ENCODE data around the gene IRF4. TPM values are rescaled to one million over a fixed set of nuclear protein-coding genes. Genes with fewer than 3 reads are reported as not detected.
"Not testable (repeated sequence)": the region's sequence is repeated elsewhere in the genome, so short reads cannot be mapped to it uniquely, and the experiment has no call there.

Gene IRF4
- polyA plus RNA-seq, 3 donors from 2014 or later = 0.41 to 0.98 (median 0.51) TPM

DNA sequence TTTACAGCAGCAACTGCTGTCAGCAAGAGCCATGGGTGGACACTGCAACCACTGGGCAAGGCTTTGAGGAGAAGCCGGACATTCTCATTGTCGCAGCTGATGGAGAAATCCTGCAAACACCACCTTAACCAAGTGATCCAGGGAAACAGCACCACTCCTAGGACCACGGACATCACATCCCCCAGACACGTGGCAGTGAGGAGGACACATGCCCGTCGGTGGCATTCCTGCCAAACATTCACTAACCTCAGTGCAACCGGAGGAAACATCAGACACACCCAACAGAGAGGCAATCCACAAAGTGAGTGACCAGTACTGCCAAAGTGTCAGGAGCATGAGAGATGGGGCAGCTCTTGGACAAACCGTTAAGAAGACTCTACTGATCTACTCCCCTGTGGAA, 16.6 kb upstream of the IRF4 start:
- Mint-ChIP-seq H3K27me3 (ENCODE audit: low read depth in 3 of 3) (peaks cover 2 to 9% (median 4%) of the 10 kb centered on the region in 3 donors), H3K4me3 (no peak overlapping the region), H3K36me3 (peaks cover 0 to 4% (median 3%) of the 10 kb centered on the region in 3 donors), H3K27ac (no peak overlapping the region), H3K9me3 (peaks cover 0 to 12% (median 4%) of the 10 kb centered on the region in 6 donors), H3K4me1 (peaks cover 23 to 28% of the 10 kb centered on the region in 2 donors)
- DNase-seq = no peak

DNA sequence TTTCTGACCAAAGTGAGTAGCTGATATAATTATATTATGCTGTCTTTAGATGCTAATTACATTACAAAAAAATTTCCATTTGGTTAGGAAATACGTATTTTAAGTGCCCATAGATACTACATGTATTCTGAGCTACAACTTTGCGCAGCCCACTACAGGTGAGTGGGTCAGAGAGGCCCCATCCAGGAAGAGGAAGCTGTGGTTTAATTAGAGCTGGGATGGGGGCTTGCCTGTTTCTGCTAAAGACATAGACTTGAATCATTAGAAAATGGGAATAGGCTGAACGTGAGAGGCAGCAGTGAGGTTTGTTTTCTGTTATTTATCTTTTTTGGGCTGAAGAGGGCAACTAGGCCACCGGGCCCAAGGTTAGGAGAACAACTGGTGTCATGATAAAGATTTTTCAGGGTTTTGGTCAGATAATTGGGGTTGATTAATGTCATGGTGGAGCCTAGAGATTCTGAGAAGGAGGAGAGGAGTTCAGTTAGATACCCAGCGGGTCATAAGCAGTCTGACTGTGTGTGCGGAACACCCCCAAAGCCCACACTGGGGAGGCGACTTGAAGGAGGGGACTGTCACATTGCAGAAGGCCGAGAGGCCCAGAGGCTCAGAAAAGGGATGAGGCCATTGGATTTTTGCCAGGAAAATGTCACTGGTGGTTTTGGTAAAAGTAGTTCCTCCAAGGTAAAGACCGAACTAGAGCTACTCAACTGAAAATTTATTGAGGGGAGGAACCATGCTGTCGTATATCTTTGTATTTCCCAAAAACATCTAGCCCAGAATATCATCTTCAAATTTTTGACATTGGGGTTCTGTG, 14.5 kb upstream of the IRF4 start:
- Mint-ChIP-seq H3K27me3 (ENCODE audit: low read depth in 3 of 3) (peaks cover 2 to 9% (median 4%) of the 10 kb centered on the region in 3 donors), H3K4me3 (no peak overlapping the region), H3K4me1 (peaks cover 32 to 34% of the 10 kb centered on the region in 2 donors)

DNA sequence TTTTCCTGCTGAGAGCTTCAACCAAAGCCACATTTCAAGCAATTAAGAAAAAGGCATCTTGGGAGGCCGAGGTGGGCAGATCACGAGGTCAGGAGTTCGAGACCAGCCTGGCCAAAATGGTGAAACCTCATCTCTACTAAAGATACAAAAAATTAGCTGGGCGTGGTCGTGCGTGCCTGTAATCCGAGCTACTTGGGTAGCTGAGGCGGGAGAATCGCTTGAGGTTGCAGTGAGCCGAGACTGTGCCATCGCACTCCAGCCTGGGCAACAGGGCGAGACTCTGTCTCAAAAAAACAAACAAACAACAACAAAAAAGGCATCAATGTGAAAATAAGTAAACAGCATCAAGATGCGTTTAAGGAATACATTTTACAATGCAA, 13.9 kb upstream of the IRF4 start:
- not testable (repeated sequence) for H3K4me3 Mint-ChIP-seq

More for the DNA sequence above, 14.5 kb upstream of the IRF4 start:
- peaks cover 0 to 11% (median 1%) of the 10 kb centered on the region in 6 donors for H3K9me3 Mint-ChIP-seq
- H3K27ac Mint-ChIP-seq = peak overlapping the region in 1 of 6 donors; percentile 31
- DNase-seq = no peak
- no peaks in the 10 kb centered on the region for H3K36me3 Mint-ChIP-seq

DNA sequence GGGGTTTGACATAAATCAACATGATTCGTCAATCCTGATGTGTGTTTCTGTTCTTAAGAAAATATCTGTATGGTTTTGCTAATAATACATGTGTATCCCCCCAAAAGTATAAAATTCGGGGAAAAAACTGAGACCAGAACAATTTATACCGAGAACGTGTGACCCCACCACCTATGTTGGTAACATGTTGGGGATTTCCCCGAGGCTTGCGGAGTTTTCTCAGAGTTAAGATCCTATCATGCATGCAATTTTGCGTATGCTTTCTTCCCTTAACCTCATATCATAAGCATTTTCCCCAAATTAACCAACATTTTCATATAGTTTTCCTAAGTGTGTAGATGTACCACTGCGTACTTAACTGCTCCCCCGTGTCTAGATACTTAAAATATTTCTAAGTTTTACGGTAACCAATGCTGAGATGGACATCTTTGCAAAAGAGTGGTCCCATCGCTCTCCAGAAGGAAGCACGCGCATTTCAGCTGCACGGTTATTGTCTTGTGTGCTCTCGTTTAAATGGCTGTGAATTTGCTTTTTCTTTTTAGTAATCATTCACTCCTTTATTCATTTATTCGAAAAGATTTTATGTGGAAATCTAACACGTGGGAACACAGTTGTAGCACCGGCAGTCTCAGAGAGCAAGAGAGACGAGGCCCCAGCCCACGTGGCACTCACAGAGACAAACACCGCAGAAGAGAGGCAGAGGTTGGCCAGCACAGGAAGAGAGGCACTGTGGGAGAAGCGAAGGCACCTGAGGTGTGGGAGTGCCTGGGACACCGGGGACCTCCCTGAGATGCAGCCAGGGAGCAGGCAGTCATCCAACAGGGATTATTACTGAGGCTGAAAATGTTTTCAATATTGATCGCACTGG, 13.2 kb upstream of the IRF4 start:
- H3K27ac Mint-ChIP-seq = peak overlapping the region in 1 of 6 donors; percentile 21
- H3K27me3 Mint-ChIP-seq (ENCODE audit: low read depth in 3 of 3) = peaks cover 2 to 9% (median 4%) of the 10 kb centered on the region in 3 donors
- peak overlapping the region in 3 of 5 donors; percentile 5 to 46 (median 8) for H3K4me3 Mint-ChIP-seq
- DNase-seq = no peak
- peaks cover 0 to 11% (median 1%) of the 10 kb centered on the region in 6 donors for H3K9me3 Mint-ChIP-seq
- H3K4me1 Mint-ChIP-seq = peaks cover 25 to 27% of the 10 kb centered on the region in 2 donors
- H3K36me3 Mint-ChIP-seq = no peaks in the 10 kb centered on the region

More for the DNA sequence above, 13.9 kb upstream of the IRF4 start:
- H3K4me1 Mint-ChIP-seq = peaks cover 29 to 31% of the 10 kb centered on the region in 2 donors
- peaks cover 0 to 11% (median 1%) of the 10 kb centered on the region in 6 donors for H3K9me3 Mint-ChIP-seq
- not testable (repeated sequence) for H3K27ac Mint-ChIP-seq; H3K27me3 Mint-ChIP-seq (ENCODE audit: low read depth in 3 of 3); DNase-seq; H3K36me3 Mint-ChIP-seq

DNA sequence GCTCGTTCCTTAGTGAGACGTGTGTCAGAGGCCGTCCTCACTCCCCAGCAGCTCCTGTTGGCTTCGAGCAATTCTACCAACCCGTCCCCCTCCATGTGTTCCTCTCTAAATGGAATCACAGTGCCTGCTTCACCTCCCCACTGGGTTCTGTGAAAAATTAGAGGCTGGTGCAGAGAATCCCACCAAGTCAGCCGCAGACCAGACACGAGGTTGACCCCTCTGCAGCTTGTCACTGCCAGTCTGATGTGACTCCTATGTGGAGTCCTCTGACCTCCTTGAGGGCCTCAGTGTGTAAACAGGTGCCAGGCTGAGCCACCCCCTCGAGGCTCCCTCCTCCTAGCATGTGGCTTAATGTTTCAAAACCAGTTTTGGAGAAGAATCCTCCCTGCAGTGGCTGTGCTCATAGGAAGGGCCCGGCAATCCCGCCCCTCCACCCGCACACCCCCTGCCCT, 12.6 kb upstream of the IRF4 start:
- H3K36me3 Mint-ChIP-seq = no peaks in the 10 kb centered on the region
- DNase-seq = no peak
- H3K27me3 Mint-ChIP-seq (ENCODE audit: low read depth in 3 of 3) = peaks cover 2 to 9% (median 4%) of the 10 kb centered on the region in 3 donors
- H3K27ac Mint-ChIP-seq = no peak overlapping the region
- H3K9me3 Mint-ChIP-seq = peaks cover 0 to 9% (median 1%) of the 10 kb centered on the region in 6 donors
- H3K4me3 Mint-ChIP-seq = no peak overlapping the region
- H3K4me1 Mint-ChIP-seq = peaks cover 25 to 27% of the 10 kb centered on the region in 2 donors

DNA sequence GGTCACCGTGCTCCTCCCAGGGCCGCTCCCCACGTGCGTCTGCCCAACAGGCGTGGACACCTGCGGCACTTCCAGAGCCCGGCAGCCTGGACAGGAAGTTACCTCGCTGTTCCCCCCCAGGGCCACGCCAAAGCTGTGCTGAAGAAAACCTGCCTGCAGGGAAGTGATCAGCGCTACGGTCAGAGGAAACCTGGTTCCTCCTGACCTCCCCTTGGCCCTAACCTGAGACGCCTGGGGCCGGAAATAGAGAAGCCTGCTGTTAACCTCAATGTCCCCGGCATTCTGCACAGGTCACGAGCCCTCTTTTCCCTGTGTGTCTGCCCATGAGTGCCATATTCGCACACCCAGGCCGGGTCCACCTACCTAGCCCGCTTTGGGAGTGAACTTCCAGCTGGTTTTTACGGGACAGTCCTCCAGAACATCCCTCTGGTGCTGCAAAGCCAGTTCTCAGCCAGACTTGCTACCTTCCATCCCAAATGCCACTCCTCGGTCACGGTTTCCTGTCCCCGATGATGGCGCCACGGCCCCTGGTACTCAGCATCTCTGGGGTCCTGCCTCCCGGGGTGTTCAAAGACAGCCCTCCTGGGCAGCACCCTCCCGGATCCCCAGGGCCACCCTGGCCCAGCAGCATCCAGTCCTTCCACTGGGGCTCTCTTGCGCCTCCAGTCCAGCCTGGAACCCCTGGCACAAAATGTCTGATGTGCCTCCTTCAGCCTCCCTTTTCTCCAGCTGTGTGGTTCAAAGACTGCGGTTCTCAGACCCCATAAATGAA, 12.0 kb upstream of the IRF4 start:
- peaks cover 2 to 5% (median 2%) of the 10 kb centered on the region in 3 donors for H3K27me3 Mint-ChIP-seq (ENCODE audit: low read depth in 3 of 3)
- peak overlapping the region in 1 of 6 donors; percentile 50 for H3K27ac Mint-ChIP-seq
- H3K4me3 Mint-ChIP-seq = peak overlapping the region in 3 of 5 donors; percentile 30 to 56 (median 45)
- H3K4me1 Mint-ChIP-seq = peaks cover 25 to 27% of the 10 kb centered on the region in 2 donors
- peak in 2 of 3 donors; percentile 22 to 34 for DNase-seq
- H3K9me3 Mint-ChIP-seq = peaks cover 0 to 9% (median 1%) of the 10 kb centered on the region in 6 donors
- no peaks in the 10 kb centered on the region for H3K36me3 Mint-ChIP-seq

DNA sequence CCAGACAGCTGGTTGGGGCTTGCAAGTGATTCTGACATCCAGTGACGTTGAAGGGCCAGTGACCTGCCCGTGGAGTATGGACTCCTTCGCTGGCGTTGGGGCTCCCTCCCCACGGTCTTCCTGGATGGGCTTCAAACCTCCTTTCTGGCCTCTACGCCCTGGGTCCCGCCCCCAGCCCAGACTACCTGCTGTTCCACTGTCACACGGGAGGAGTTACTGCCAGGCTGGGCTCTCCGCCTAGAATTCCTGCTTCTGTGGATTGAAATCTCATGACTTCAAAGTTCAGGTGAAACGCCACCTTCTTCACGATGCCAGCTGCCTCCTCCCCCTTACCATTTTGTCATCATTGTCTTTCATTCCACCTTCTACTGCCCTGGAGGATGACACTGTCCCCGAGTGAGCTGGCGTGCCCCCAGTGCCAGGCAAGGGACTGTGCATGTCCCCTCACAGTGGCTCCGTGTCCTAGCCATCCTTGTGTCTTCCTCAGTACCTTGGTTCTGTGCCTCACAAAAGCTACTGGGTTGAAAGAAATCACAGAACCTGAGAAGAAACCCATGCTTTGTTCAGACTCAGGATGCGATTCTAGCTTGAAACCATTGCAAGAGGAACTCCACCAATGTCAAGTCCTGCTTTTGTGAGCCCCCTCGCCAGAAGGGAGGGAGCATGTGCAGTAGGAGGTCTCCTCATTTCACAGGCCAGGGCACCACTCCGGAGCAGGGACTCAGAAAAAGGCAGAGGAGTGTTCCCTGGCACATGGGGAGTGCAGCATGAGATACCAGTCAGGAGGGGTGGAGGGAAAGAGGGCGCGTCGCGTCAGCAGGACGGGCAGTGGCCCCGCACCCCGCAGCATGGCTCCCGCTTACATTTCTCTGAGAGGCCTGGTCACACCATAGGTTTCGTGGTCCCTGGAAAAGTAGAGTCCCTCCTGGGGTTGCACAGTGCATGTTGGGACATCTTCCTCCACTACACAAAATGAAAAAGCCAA, 11.0 kb upstream of the IRF4 start:
- DNase-seq = no peak
- Mint-ChIP-seq H3K27ac (peak overlapping the region in 2 of 6 donors; percentile 10 to 51), H3K4me3 (peak overlapping the region in 1 of 5 donors; percentile 54), H3K9me3 (peaks cover 0 to 9% (median 1%) of the 10 kb centered on the region in 6 donors), H3K27me3 (ENCODE audit: low read depth in 3 of 3) (peaks cover 0 to 5% (median 4%) of the 10 kb centered on the region in 3 donors), H3K36me3 (no peaks in the 10 kb centered on the region), H3K4me1 (peaks cover 25 to 27% of the 10 kb centered on the region in 2 donors)

DNA sequence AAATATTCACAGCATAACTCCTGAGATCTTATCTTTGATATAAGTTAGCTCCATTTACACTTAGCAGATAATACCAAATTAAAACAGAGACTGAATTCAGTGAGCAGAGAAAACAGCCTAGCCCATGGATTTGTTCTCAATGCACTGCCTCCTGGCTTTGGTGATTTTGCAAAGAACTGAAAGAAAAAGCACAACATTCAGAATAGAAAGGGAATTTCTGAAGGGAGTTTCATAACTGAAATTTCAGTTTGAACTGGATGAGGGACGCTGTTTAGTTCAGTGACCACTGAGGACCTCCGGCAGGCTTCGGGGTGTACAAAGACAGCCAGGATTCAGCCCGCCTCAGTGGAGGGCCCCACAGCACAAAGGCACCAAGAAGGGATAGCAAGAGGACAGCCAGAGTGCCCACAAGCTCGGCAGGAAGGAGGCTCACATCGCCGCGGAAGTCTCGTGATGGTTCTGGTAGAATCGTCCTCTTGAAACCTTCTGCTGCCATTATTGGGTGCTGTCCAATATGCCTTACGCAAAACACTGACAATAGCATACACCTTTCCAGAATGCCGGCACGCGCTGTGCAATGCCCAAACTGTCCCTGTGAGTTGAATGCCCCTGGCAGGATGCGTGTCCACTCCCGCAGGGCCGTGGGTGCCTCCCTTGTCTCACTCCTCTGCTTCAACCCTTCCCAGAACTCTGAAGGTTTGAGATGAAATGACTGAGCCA, 9.7 kb upstream of the IRF4 start:
- H3K36me3 Mint-ChIP-seq = no peaks in the 10 kb centered on the region
- H3K4me1 Mint-ChIP-seq = peaks cover 24 to 27% of the 10 kb centered on the region in 2 donors
- H3K9me3 Mint-ChIP-seq = peaks cover 0 to 8% (median 1%) of the 10 kb centered on the region in 6 donors
- DNase-seq = no peak
- no peak overlapping the region for H3K4me3 Mint-ChIP-seq
- H3K27ac Mint-ChIP-seq = no peak overlapping the region
- H3K27me3 Mint-ChIP-seq (ENCODE audit: low read depth in 3 of 3) = peaks cover 0 to 5% (median 2%) of the 10 kb centered on the region in 3 donors

DNA sequence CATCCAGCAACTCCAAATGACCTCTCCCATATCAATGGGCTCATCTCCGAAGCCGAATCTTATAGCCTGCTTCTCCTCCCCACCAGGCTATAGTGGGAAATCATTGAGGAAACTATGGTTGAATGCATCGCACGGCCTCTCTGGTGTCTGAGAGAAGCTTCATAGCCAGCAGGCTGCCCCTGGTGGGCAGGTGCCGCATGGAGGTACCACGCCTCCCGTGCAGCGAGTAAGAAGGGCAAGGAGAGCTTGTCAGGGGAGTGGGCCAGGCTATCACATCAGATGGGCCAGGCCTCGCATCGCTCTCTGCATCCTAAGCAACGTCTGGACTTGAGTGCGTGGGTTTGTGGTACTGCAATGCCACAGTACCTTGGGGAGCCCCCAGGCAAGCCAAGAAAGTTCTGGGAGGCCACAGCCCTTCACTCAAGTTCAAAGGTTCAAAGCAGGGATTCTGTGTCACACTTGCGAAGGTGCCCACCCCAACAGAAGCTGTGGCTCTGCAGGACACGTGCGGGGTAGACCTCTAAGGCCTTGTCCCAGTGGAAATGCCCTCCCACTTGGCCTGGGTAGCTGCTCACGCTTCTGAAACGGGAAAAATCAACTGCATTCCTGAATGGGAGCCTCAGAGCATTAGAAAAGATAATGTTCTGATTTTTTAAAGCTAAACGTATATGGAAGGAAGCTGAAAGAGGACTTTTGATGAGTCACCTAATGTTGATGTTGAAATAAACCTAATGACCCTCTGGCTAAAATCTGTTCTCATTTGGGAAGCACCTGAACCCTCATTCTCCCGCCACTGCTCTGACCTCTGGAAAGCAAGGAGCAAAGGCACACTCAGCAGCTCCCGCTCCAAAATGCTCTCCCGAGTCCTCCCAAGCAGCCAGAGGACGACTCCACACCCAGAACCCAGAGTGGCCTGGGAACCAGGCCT, 8.4 kb upstream of the IRF4 start:
- Mint-ChIP-seq H3K27me3 (ENCODE audit: low read depth in 3 of 3) (peaks cover 0 to 4% (median 2%) of the 10 kb centered on the region in 3 donors), H3K9me3 (peaks cover 0 to 5% (median under 1%) of the 10 kb centered on the region in 6 donors), H3K27ac (no peak overlapping the region), H3K4me1 (peaks cover 21 to 27% of the 10 kb centered on the region in 2 donors), H3K4me3 (no peak overlapping the region), H3K36me3 (no peaks in the 10 kb centered on the region)
- no peak for DNase-seq

DNA sequence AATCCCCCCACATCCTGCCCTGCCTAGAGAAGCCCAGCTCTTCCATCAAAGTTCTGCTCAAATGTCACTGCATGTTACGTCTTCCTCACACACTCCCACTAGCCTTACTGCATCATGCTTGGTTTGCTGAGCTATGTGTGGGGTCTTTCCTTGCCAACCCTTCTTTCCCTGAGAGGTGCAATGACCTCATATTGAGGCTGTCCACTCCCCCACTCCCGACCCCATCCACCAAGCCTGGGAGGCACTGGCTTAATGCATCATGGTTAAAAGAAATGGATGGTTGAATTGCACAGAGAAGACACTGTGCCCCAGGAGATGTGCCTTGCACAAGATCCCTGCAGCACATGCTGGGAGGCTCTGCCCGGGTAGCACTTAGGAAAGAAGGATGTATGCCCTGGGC, 7.7 kb upstream of the IRF4 start:
- Mint-ChIP-seq H3K9me3 (peaks cover 0 to 2% (median under 1%) of the 10 kb centered on the region in 6 donors), H3K4me3 (no peak overlapping the region), H3K4me1 (peaks cover 17 to 20% of the 10 kb centered on the region in 2 donors), H3K36me3 (no peaks in the 10 kb centered on the region), H3K27me3 (ENCODE audit: low read depth in 3 of 3) (peaks cover 0 to 4% (median 2%) of the 10 kb centered on the region in 3 donors), H3K27ac (no peak overlapping the region)
- DNase-seq = no peak

DNA sequence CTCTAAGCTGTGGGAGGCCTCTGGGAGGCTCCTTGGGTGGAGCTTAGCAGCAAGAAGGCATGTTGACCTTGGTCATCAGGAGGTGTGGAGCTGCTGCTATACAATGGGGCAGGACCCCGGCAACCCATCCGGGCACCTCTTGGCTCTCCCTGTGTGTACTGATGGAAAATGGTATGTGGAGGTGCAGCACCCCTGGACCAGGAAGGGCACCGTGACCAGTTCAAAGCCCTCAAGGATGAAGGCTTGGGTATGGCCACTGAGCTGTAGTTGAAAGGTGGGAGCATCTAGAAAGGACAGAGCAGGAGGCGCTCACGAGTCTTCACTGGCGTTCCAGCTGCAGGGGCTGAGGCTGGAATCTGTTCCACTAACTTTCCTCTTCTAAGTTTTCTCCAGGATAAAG, 6.7 kb upstream of the IRF4 start:
- Mint-ChIP-seq H3K4me3 (no peak overlapping the region), H3K27ac (no peak overlapping the region), H3K27me3 (ENCODE audit: low read depth in 3 of 3) (peaks cover 0 to 4% (median 3%) of the 10 kb centered on the region in 3 donors), H3K9me3 (peaks cover 0 to 2% (median 0%) of the 10 kb centered on the region in 6 donors), H3K4me1 (peaks cover 14 to 20% of the 10 kb centered on the region in 2 donors), H3K36me3 (no peaks in the 10 kb centered on the region)
- DNase-seq = no peak
